Heart right ventricle (tissue), 16 donors: ENCODE results near the gene PTBP2. TPM values are rescaled to one million over a fixed set of nuclear protein-coding genes. Genes with fewer than 3 reads are reported as not detected.

ENCODE experiments used
- ATAC-seq, 8 donors: fragments of 200-7000 bp; cut with Tn5 transposase; one replicate each; pipeline ENCODE4 v1.9.1; 2020; ENCODE audit warnings: mild to moderate bottlenecking in 8 of 8, moderate library complexity in 8 of 8, moderate number of reproducible peaks in 1 of 8
- DNase-seq, 2 donors: peaks; one replicate each; pipeline ENCODE4 v3.0.0-alpha.2; 2020
- H3K27ac ChIP-seq, 10 donors: fragments of 200-600 bp; sonication (generic) in 2 of 10; one replicate each; pipeline versions ENCODE4 v1.5.0 to v1.8.0; 2020 to 2022; ENCODE audit warnings: mild to moderate bottlenecking in 3 of 10
- H3K27me3 ChIP-seq, 7 donors: fragments of 200-600 bp; one replicate each; pipeline ENCODE4 v1.8.0; 2021 to 2022; ENCODE audit warnings: mild to moderate bottlenecking in 2 of 7
- H3K36me3 ChIP-seq, 9 donors: fragments of 200-600 bp; sonication (generic) in 1 of 9; one replicate each; pipeline versions ENCODE4 v1.5.0 to v1.8.0; 2020 to 2022; ENCODE audit warnings: mild to moderate bottlenecking in 2 of 9
- H3K4me1 ChIP-seq, 9 donors: fragments of 200-600 bp; sonication (generic) in 1 of 9; one replicate each; pipeline versions ENCODE4 v1.5.0 to v1.8.0; 2020 to 2022; ENCODE audit warnings: mild to moderate bottlenecking in 4 of 9
- H3K4me3 ChIP-seq, 10 donors: fragments of 200-600 bp; sonication (generic) in 2 of 10; one replicate each; pipeline versions ENCODE4 v1.5.0 to v1.8.0; 2020 to 2022; ENCODE audit warnings: mild to moderate bottlenecking in 7 of 10, moderate library complexity in 2 of 10
- H3K9me3 ChIP-seq, 11 donors: fragments of 200-600 bp in 10 of 11; sonication (generic) in 2 of 11; one replicate each; pipeline versions ENCODE4 v1.5.0 to v1.8.0; 2013 to 2022; ENCODE audit warnings: mild to moderate bottlenecking in 2 of 11, control low read depth in 1 of 11, moderate library complexity in 1 of 11
- CTCF ChIP-seq, 9 donors: fragments of 200-600 bp; sonication (generic) in 2 of 9; IDR thresholded peaks; one replicate each; pipeline versions ENCODE4 v1.5.0 to v1.8.0; 2021 to 2022; ENCODE audit warnings: antibody characterized with exemption in 9 of 9, mild to moderate bottlenecking in 5 of 9, moderate library complexity in 1 of 9
- WGBS, 2 donors: extraction: QIAGEN DNeasy Blood & Tissue Kit; methylation state at CpG; one replicate each; pipeline ENCODE4 v1.1.7; 2013; ENCODE audit warnings: inconsistent platforms in 1 of 2; 5-methylcytosine and 5-hydroxymethylcytosine counted together
- intact Hi-C, 10 donors: fragments of 100-400 bp; cut with DNase I; formaldehyde crosslinking; loops; one replicate each; pipeline versions ENCODE4 v1.11.1 to v1.14.2; 2022
- polyA plus RNA-seq, 2 donors: library from polyadenylated mRNA; stranded (reverse); fragments of 200-250 nt; gene quantifications; one replicate each; pipeline ENCODE4 v1.2.3, GENCODE V29; 2013
- total RNA-seq, 10 donors: library from RNA; stranded (reverse); fragmentation: NEBNext Ultra II Directional in 3 of 10; extraction: Animal tissue kit (Norgen Biotek cat#: 25700) in 3 of 10; gene quantifications; one replicate each; pipeline versions ENCODE4 v1.2.1 to v1.2.4, GENCODE V29; 2021 to 2023
- donor health status: Arrhythmogenic right ventricular cardiomyopathy.
- donor health status: ischemic (EF 13 %, LVEDD 7.1; RV severe dilation, severe dysfunction).
- donor health status: healthy with polysubstance abuse.
- donor health status: DM: no; HTN: yes; CAD: no.
- donor health status: DM: no; HTN: no; CAD: no.
- donor health status: ischemic (EF 25% LVEDD 6.9; RV normal size, moderate dysfunction).
- donor health status: ischemic (EF 25% LVEDD 5.7; RV mildly dilated, moderate dysfunction).
- donor health status: healthy.
- donor health status: DM: yes; HTN: yes; CAD: no.
- donor health status: Ischemic cardiomyopathy.
- donor health status: ischemic (EF 35%, LVEDD 5.7; RV mildly dilated, moderate dysfunction).
- donor health status: nonischemic (EF 11% LVEDD 7.7; RV severe dilation, severe dysfunction).
- donor health status: DM: yes; HTN: yes; CAD: no.
- donor health status: PGD.
- donor health status: ischemic (EF 29% LVEDD 5.4; RV normal size, mild dysfunction).
- donor health status: nonischemic (EF 23%, LVEDD 6.1; RV moderate dilation, normal function).

The PTBP2 gene
- total and polyA plus RNA-seq, 12 donors = 4.9 to 29.3 (median 12.5) TPM

- no peaks in the 10 kb centered on the region for H3K27me3 ChIP-seq
- intact Hi-C loops = loop anchor here in 4 of 10 donors (10.0 kb wide), 4 partner anchors 77 to 1097 kb away; no protein-coding TSS in a partner anchor
- H3K9me3 ChIP-seq = no peaks in the 10 kb centered on the region
- H3K36me3 ChIP-seq = peaks cover 0 to 55% (median 0%) of the 10 kb centered on the region in 9 donors
- ATAC-seq (no peak), DNase-seq (no peak)
- no peak overlapping the region for H3K27ac ChIP-seq
- no peak overlapping the region for H3K4me3 ChIP-seq
- TF ChIP-seq CTCF (IDR thresholded peaks at IDR 0.05) = no peak
- peaks cover 0 to 61% (median 39%) of the 10 kb centered on the region in 9 donors for H3K4me1 ChIP-seq
- 75 to 80% methylated on average over 3 of the region's 3 CpGs for WGBS, 2 donors
These were observed 6.3 kb downstream of the PTBP2 start for GRCh38 chr1:96727860-96728259.

DNA sequence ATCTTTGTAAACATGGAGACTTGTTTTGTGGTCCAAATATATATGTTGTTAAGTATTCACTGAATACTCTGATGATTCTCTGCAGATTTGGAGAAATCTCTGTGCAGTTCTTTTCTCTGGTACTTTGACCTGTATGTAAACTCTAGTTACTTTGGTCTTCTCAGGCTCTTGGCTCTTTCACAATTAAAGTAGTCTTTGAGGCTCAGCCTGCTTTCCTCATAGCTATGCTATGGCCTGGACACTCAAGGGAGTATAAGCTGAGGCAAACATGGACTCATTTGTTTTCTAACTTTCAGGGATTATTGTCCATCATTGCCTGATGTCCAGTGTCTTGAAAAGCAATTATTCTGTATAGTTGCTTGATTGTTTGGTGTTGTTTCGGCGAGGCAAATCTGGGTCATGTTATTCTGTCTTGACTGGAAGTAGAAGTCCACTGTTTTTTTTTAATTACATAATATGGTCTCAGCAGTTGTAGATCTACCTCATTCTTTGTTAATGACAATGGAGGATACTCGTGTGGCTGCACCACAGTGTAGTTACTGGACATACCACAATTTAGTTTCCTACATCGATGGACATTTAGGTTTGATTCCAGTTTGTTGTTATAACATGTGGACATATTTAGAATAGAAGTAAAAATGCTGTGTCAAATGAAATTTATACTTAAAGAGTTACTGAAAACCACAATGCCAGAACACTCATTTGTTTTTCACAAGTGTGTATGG, 9.2 kb downstream of the PTBP2 start:
- TF ChIP-seq CTCF (IDR thresholded peaks at IDR 0.05) = no peak
- H3K9me3 ChIP-seq = no peaks in the 10 kb centered on the region
- DNase-seq = no peak
- intact Hi-C loops = no loop called here
- H3K36me3 ChIP-seq = peaks cover 0 to 67% (median 0%) of the 10 kb centered on the region in 9 donors
- peak overlapping the region in 1 of 10 donors; percentile 21 for H3K27ac ChIP-seq
- ATAC-seq = peak in 2 of 8 donors; percentile 24 to 46
- no peak overlapping the region for H3K4me3 ChIP-seq
- WGBS, 2 donors = 50 to 53% methylated on average over 4 of the region's 4 CpGs
- peaks cover 0 to 45% (median 29%) of the 10 kb centered on the region in 9 donors for H3K4me1 ChIP-seq
- no peaks in the 10 kb centered on the region for H3K27me3 ChIP-seq

- no peak for DNase-seq
- no peaks in the 10 kb centered on the region for H3K27me3 ChIP-seq
- H3K27ac ChIP-seq = no peak overlapping the region
- H3K4me3 ChIP-seq = no peak overlapping the region
- peaks cover 0 to 15% (median 0%) of the 10 kb centered on the region in 9 donors for H3K36me3 ChIP-seq
- peak in 4 of 8 donors; percentile 34 to 61 (median 54) for ATAC-seq
- no peak for TF ChIP-seq CTCF (IDR thresholded peaks at IDR 0.05)
- intact Hi-C loops = no loop called here
- H3K9me3 ChIP-seq = peaks cover 0 to 4% (median 0%) of the 10 kb centered on the region in 11 donors
- WGBS, 2 donors = 59 to 65% methylated on average over 5 of the region's 5 CpGs
- H3K4me1 ChIP-seq = peaks cover 0 to 40% (median 12%) of the 10 kb centered on the region in 9 donors
These were observed 19.8 kb downstream of the PTBP2 start for GRCh38 chr1:96741335-96741734.

DNA sequence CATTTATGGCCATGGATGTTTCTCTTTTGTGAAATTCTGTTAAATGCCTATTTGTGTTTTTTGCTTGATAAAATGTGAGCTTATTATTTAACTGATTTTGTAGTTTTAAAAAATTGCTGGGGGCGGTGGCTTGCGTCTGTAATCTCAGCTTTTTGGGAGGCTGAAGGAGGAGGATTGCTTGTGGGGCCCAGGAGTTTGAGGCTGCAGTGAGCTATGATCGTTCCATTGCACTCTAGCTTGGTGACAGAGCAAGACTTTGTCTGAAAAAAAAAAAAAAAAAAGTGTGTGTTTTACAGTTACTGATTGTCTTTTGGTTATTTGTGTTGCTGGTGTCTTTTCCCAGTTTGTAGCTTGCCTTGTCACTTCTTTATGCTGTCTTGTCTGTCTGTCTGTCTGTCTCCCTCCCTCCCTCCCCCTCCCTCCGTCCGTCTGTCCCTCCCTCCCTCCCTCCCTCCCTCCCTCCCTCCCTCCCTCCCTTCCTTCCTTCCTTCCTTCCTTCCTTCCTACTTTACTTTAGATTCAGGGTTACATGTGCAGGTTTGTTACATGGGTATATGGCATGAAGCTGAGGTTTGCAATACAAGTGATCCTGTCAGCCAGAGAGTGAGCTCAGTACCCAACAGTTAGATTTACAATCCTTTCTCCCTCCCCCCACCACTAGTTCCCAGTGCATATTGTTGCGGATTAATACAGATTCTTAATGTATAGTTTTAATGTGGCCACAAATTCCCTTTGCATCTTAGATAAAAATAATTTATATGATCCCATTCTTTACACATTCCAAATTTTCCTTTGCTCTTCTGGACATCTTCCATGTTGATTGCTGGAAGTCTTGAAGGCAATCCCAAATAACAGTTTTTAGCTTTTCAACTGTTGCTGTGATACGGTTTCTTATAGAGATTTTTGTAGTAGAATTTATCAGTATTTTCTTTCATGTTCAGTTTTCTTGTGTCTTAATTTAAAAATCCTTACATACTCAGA, 25.1 kb downstream of the PTBP2 start:
- TF ChIP-seq CTCF (IDR thresholded peaks at IDR 0.05) = no peak
- no peak overlapping the region for H3K4me3 ChIP-seq
- DNase-seq = no peak
- no peak overlapping the region for H3K27ac ChIP-seq
- WGBS, 2 donors = 69 to 75% methylated on average over 7 of the region's 7 CpGs
- H3K27me3 ChIP-seq = no peaks in the 10 kb centered on the region
- peaks cover 0 to 42% (median 26%) of the 10 kb centered on the region in 9 donors for H3K4me1 ChIP-seq
- no peaks in the 10 kb centered on the region for H3K9me3 ChIP-seq
- ATAC-seq = no peak
- peaks cover 0 to 22% (median 0%) of the 10 kb centered on the region in 9 donors for H3K36me3 ChIP-seq
- intact Hi-C loops = no loop called here
